Heart left ventricle (tissue), 16 donors: ENCODE measurements around the gene NOL3. TPM values are rescaled to one million over a fixed set of nuclear protein-coding genes. Genes with fewer than 3 reads are reported as not detected.

ENCODE experiments used
- ATAC-seq, 4 donors: fragments of 200-7000 bp; cut with Tn5 transposase; one replicate each; pipeline ENCODE4 v1.9.1; 2020 to 2022; ENCODE audit warnings: moderate library complexity in 4 of 4, mild to moderate bottlenecking in 3 of 4, moderate number of reproducible peaks in 1 of 4
- DNase-seq, 5 donors: peaks; one replicate each; pipeline ENCODE4 v3.0.0-alpha.2; 2020
- H3K27ac ChIP-seq, 12 donors: fragments of 200-600 bp; sonication (generic) in 4 of 12; one replicate each; pipeline versions ENCODE4 v1.5.0 to v1.8.0; 2016 to 2022; ENCODE audit warnings: mild to moderate bottlenecking in 2 of 12
- H3K27me3 ChIP-seq, 9 donors: fragments of 200-600 bp; sonication (generic) in 2 of 9; one replicate each; pipeline versions ENCODE4 v1.5.1 to v1.8.0; 2016 to 2022; ENCODE audit warnings: mild to moderate bottlenecking in 3 of 9
- H3K36me3 ChIP-seq, 9 donors: fragments of 200-600 bp; sonication (generic) in 2 of 9; one replicate each; pipeline versions ENCODE4 v1.5.0 to v1.8.0; 2018 to 2022; ENCODE audit warnings: mild to moderate bottlenecking in 2 of 9
- H3K4me1 ChIP-seq, 12 donors: fragments of 200-600 bp; sonication (generic) in 4 of 12; one replicate each; pipeline versions ENCODE4 v1.5.0 to v1.8.0; 2016 to 2022; ENCODE audit warnings: mild to moderate bottlenecking in 3 of 12
- H3K4me3 ChIP-seq, 12 donors: fragments of 200-600 bp; sonication (generic) in 4 of 12; one replicate each; pipeline versions ENCODE4 v1.5.0 to v1.8.0; 2017 to 2022; ENCODE audit warnings: mild to moderate bottlenecking in 9 of 12, moderate library complexity in 4 of 12
- H3K9me3 ChIP-seq, 12 donors: fragments of 200-600 bp; sonication (generic) in 4 of 12; one replicate each; pipeline versions ENCODE4 v1.5.0 to v1.8.0; 2016 to 2022; ENCODE audit warnings: mild to moderate bottlenecking in 1 of 12
- CTCF ChIP-seq, 12 donors: fragments of 200-600 bp; sonication (generic) in 4 of 12; IDR thresholded peaks; one replicate each; pipeline versions ENCODE4 v1.5.0 to v1.8.0; 2018 to 2022; ENCODE audit warnings: antibody characterized with exemption in 12 of 12, mild to moderate bottlenecking in 5 of 12
- POLR2A ChIP-seq, 2 donors: fragments of 450-650 bp; IDR thresholded peaks; one replicate each; pipeline ENCODE4 v1.6.1; 2017; ENCODE audit warnings: antibody characterized with exemption in 2 of 2, mild to moderate bottlenecking in 2 of 2, moderate library complexity in 2 of 2
- WGBS, 4 donors: extraction: QIAGEN DNeasy Blood & Tissue Kit in 2 of 4; methylation state at CpG; one replicate each; pipeline versions ENCODE4 v1.1.5 to v1.1.7; 2013 to 2018; 5-methylcytosine and 5-hydroxymethylcytosine counted together
- intact Hi-C, 10 donors: fragments of 100-400 bp; cut with DNase I; formaldehyde crosslinking; loops; one replicate each; pipeline versions ENCODE4 v1.11.1 to v1.14.2; 2022
- polyA plus RNA-seq, 2 donors: library from polyadenylated mRNA; stranded (reverse); fragments of 200-250 nt; gene quantifications; one replicate each; pipeline ENCODE4 v1.2.3, GENCODE V29; 2013
- total RNA-seq, 9 donors: library from RNA; depleted of rRNA in 2 of 9; stranded (reverse); fragments of >200 nt in 2 of 9; fragmentation: NEBNext Ultra II Directional in 3 of 9; extraction: Animal tissue kit (Norgen Biotek cat#: 25700) in 3 of 9; gene quantifications; one replicate each; pipeline versions ENCODE4 v1.1.0 to v1.2.4, GENCODE V29; 2016 to 2023
- donor health status: ischemic (EF 13 %, LVEDD 7.1; RV severe dilation, severe dysfunction).
- donor health status: healthy with polysubstance abuse.
- donor health status: DM: no; HTN: yes; CAD: no.
- donor health status: DM: no; HTN: no; CAD: no.
- donor health status: ischemic (EF 25% LVEDD 6.9; RV normal size, moderate dysfunction).
- donor health status: ischemic (EF 25% LVEDD 5.7; RV mildly dilated, moderate dysfunction).
- donor health status: healthy.
- donor health status: DM: yes; HTN: yes; CAD: no.
- donor health status: ischemic (EF 35%, LVEDD 5.7; RV mildly dilated, moderate dysfunction).
- donor health status: nonischemic (EF 11% LVEDD 7.7; RV severe dilation, severe dysfunction).
- donor health status: DM: yes; HTN: yes; CAD: no.
- donor health status: PGD.
- donor health status: ischemic (EF 29% LVEDD 5.4; RV normal size, mild dysfunction).
- donor health status: nonischemic (EF 23%, LVEDD 6.1; RV moderate dilation, normal function).

NOL3 gene
- total and polyA plus RNA-seq, 11 donors = 64.9 to 121 (median 85.5) TPM

- DNase-seq (no peak), ATAC-seq (no peak)
- TF ChIP-seq POLR2A (IDR thresholded peaks at IDR 0.05) (no peak), CTCF (IDR thresholded peaks at IDR 0.05) (no peak)
- Histone ChIP-seq H3K4me1 (peaks cover 8 to 40% (median 25%) of the 10 kb centered on the region in 12 donors), H3K27ac (no peak overlapping the region), H3K4me3 (no peak overlapping the region), H3K36me3 (peaks cover 0 to 4% (median 0%) of the 10 kb centered on the region in 9 donors), H3K9me3 (no peaks in the 10 kb centered on the region), H3K27me3 (no peaks in the 10 kb centered on the region)
- intact Hi-C loops = no loop called here
These were observed 42.4 kb downstream of the NOL3 start for GRCh38 chr16:67212766-67213165.

- Histone ChIP-seq H3K4me1 (peaks cover 8 to 47% (median 30%) of the 10 kb centered on the region in 12 donors), H3K9me3 (no peaks in the 10 kb centered on the region), H3K4me3 (no peak overlapping the region), H3K27ac (no peak overlapping the region), H3K27me3 (no peaks in the 10 kb centered on the region), H3K36me3 (peaks cover 0 to 4% (median 0%) of the 10 kb centered on the region in 9 donors)
- TF ChIP-seq CTCF (IDR thresholded peaks at IDR 0.05) (no peak), POLR2A (IDR thresholded peaks at IDR 0.05) (no peak)
- ATAC-seq (no peak), DNase-seq (no peak)
- intact Hi-C loops = no loop called here
- WGBS, 4 donors = 74 to 80% (median 75%) methylated on average over 6 to 8 of the region's 8 CpGs
These were observed 43.1 kb downstream of the NOL3 start for GRCh38 chr16:67213197-67214019.

- no peak overlapping the region for H3K4me3 ChIP-seq
- no peaks in the 10 kb centered on the region for H3K27me3 ChIP-seq
- TF ChIP-seq POLR2A (IDR thresholded peaks at IDR 0.05) (no peak), CTCF (IDR thresholded peaks at IDR 0.05) (no peak)
- DNase-seq = no peak
- peaks cover 0 to 5% (median 0%) of the 10 kb centered on the region in 9 donors for H3K36me3 ChIP-seq
- H3K27ac ChIP-seq = no peak overlapping the region
- 71 to 84% (median 74%) methylated on average over 5 of the region's 5 CpGs for WGBS, 4 donors
- no peaks in the 10 kb centered on the region for H3K9me3 ChIP-seq
- ATAC-seq = peak in 1 of 4 donors; percentile 7
- H3K4me1 ChIP-seq = peaks cover 8 to 47% (median 31%) of the 10 kb centered on the region in 12 donors
- intact Hi-C loops = no loop called here
These were observed 45.4 kb downstream of the NOL3 start for GRCh38 chr16:67215706-67216105.

- intact Hi-C loops = no loop called here
- WGBS, 4 donors = 33 to 38% (median 35%) methylated on average over 18 of the region's 18 CpGs
- Histone ChIP-seq H3K27ac (peak overlapping the region; percentile 21 to 85 (median 70)), H3K36me3 (peaks cover 0 to 5% (median 0%) of the 10 kb centered on the region in 9 donors), H3K9me3 (no peaks in the 10 kb centered on the region), H3K4me3 (peak overlapping the region in 1 of 12 donors; percentile 0), H3K27me3 (no peaks in the 10 kb centered on the region), H3K4me1 (peaks cover 8 to 47% (median 31%) of the 10 kb centered on the region in 12 donors)
- TF ChIP-seq CTCF (IDR thresholded peaks at IDR 0.05) = no peak
- peak in 1 of 2 donors; percentile 16 for TF ChIP-seq POLR2A (IDR thresholded peaks at IDR 0.05)
- peak in 4 of 5 donors; percentile 77 to 84 (median 80) for DNase-seq
- peak; percentile 82 to 93 (median 90) for ATAC-seq
These were observed 46.5 kb downstream of the NOL3 start for GRCh38 chr16:67216612-67217490.
